WTC11 (cell line): ENCODE measurements around the gene CHRNA4. TPM values are rescaled to one million over a fixed set of nuclear protein-coding genes. Genes with fewer than 3 reads are reported as not detected.

Source experiments
- ATAC-seq: fragments of 200-7000 bp; cut with Tn5 transposase; 2 replicates; pipeline ENCODE4 v1.10.0; 2021; ENCODE audit warnings: mild to moderate bottlenecking, moderate library complexity
- CTCF ChIA-PET: fragments of 300-600 bp; sonication (Branson Sonifier 250); formaldehyde crosslinking; loops from one replicate; lab custom pipeline; 2021; ENCODE audit warnings: antibody characterized with exemption; lab: Charles Lee
- POLR2A ChIA-PET: fragments of 350-600 bp; sonication (Branson Sonifier 250); formaldehyde crosslinking; loops from one replicate; lab custom pipeline; 2021; ENCODE audit warnings: antibody characterized with exemption; lab: Charles Lee
- DNase-seq: peaks from one replicate; pipeline ENCODE4 v3.0.0; 2021; ENCODE audit warnings: low spot score
- H3K27ac Mint-ChIP-seq: 2 replicates; pipeline ENCODE4 v1.8.0; 2021; ENCODE audit warnings: mixed read lengths
- H3K27me3 Mint-ChIP-seq: 2 replicates; pipeline ENCODE4 v1.8.0; 2021; ENCODE audit warnings: low read depth, mild to moderate bottlenecking, moderate library complexity, mixed read lengths
- H3K36me3 Mint-ChIP-seq: 2 replicates; pipeline ENCODE4 v1.8.0; 2021; ENCODE audit warnings: mixed read lengths
- H3K4me1 Mint-ChIP-seq: 2 replicates; pipeline ENCODE4 v1.8.0; 2022; ENCODE audit warnings: mixed read lengths
- H3K4me3 Mint-ChIP-seq: 2 replicates; pipeline ENCODE4 v1.8.0; 2021; ENCODE audit warnings: mild to moderate bottlenecking, moderate library complexity, mixed read lengths
- H3K9me3 Mint-ChIP-seq: 2 replicates; pipeline ENCODE4 v1.8.0; 2021; ENCODE audit warnings: mixed read lengths
- ATF2 ChIP-seq: sonication (generic); formaldehyde crosslinking; IDR thresholded peaks from 2 replicates; pipeline ENCODE4 v1.8.1; 2022; ENCODE audit warnings: low read depth, missing genetic modification reagents, borderline replicate concordance
- ELF4 ChIP-seq: sonication (generic); formaldehyde crosslinking; IDR thresholded peaks from 2 replicates; pipeline ENCODE4 v1.8.1; 2022; ENCODE audit warnings: low read depth, mild to moderate bottlenecking, moderate library complexity, missing genetic modification reagents
- EMX1 ChIP-seq: fragments of 250-450 bp; sonication (Bioruptor Pico); IDR thresholded peaks from 2 replicates; pipeline ENCODE4 v1.8.0; 2021; ENCODE audit warnings: mild to moderate bottlenecking
- FOXJ3 ChIP-seq: sonication (generic); formaldehyde crosslinking; IDR thresholded peaks from 2 replicates; pipeline ENCODE4 v1.9.0; 2021; ENCODE audit warnings: missing genetic modification reagents, mild to moderate bottlenecking, borderline replicate concordance
- JAZF1 ChIP-seq: fragments of 250-450 bp; sonication (Bioruptor Pico); IDR thresholded peaks from 2 replicates; pipeline ENCODE4 v1.9.0; 2021; ENCODE audit warnings: moderate library complexity, mild to moderate bottlenecking, inconsistent platforms
- KAT7 ChIP-seq: sonication (generic); formaldehyde crosslinking; IDR thresholded peaks from 2 replicates; pipeline ENCODE4 v1.8.1; 2023; ENCODE audit warnings: missing genetic modification reagents, mild to moderate bottlenecking, borderline replicate concordance
- NFATC4 ChIP-seq: fragments of 250-450 bp; sonication (Bioruptor Pico); IDR thresholded peaks from 2 replicates; pipeline ENCODE4 v1.9.0; 2021; ENCODE audit warnings: mild to moderate bottlenecking
- NFYB ChIP-seq: sonication (generic); formaldehyde crosslinking; conservative IDR thresholded peaks from 2 replicates; pipeline ENCODE4 v1.8.0; 2022; ENCODE audit warnings: low read depth, missing genetic modification reagents
- OVOL2 ChIP-seq: fragments of 250-450 bp; sonication (Bioruptor Pico); IDR thresholded peaks from 2 replicates; pipeline ENCODE4 v1.9.0; 2021; ENCODE audit warnings: mild to moderate bottlenecking, borderline replicate concordance
- PREB ChIP-seq: sonication (generic); formaldehyde crosslinking; IDR thresholded peaks from 2 replicates; pipeline ENCODE4 v1.8.1; 2022; ENCODE audit warnings: mild to moderate bottlenecking, missing genetic modification reagents, moderate library complexity, borderline replicate concordance
- TCF7 ChIP-seq: sonication (generic); formaldehyde crosslinking; IDR thresholded peaks from 2 replicates; pipeline ENCODE4 v1.8.0; 2022; ENCODE audit warnings: mild to moderate bottlenecking, low read depth, missing genetic modification reagents, moderate library complexity
- TP53 ChIP-seq: sonication (generic); formaldehyde crosslinking; IDR thresholded peaks from 2 replicates; pipeline ENCODE4 v1.8.1; 2023; ENCODE audit warnings: mild to moderate bottlenecking, missing genetic modification reagents
- ZBTB21 ChIP-seq: sonication (generic); formaldehyde crosslinking; IDR thresholded peaks from 2 replicates; pipeline ENCODE4 v1.8.1; 2023; ENCODE audit warnings: mild to moderate bottlenecking, missing genetic modification reagents, borderline replicate concordance
- ZNF396 ChIP-seq: fragments of 250-450 bp; sonication (Bioruptor Pico); IDR thresholded peaks from 2 replicates; pipeline ENCODE4 v1.8.0; 2021; ENCODE audit warnings: mild to moderate bottlenecking, moderate library complexity, borderline replicate concordance
- ZNF532 ChIP-seq: fragments of 250-450 bp; sonication (Bioruptor Pico); IDR thresholded peaks from 2 replicates; pipeline ENCODE4 v1.9.0; 2021; ENCODE audit warnings: mild to moderate bottlenecking, borderline replicate concordance
- total RNA-seq: library from RNA; stranded (reverse); gene quantifications from 3 replicates; pipeline ENCODE4 v1.2.3, GENCODE V29; 2021
- TF ChIP-seq, protein P1 (sequence below): sonication (generic); formaldehyde crosslinking; IDR thresholded peaks from 2 replicates; pipeline ENCODE4 v1.8.1; 2023; ENCODE audit warnings: mild to moderate bottlenecking, missing genetic modification reagents, moderate library complexity
- TF ChIP-seq, protein P2 (sequence below): sonication (generic); formaldehyde crosslinking; IDR thresholded peaks from 2 replicates; pipeline ENCODE4 v1.8.0; 2022; ENCODE audit warnings: mild to moderate bottlenecking, missing genetic modification reagents
- TF ChIP-seq, protein P3 (sequence below): sonication (generic); formaldehyde crosslinking; IDR thresholded peaks from 2 replicates; pipeline ENCODE4 v1.8.0; 2022; ENCODE audit warnings: missing genetic modification reagents

Gene CHRNA4
- total RNA-seq, 1 experiment from 2014 or later, result 2.5 TPM

GRCh38 chr20:63366390-63367365 is 5.5 kb upstream of the CHRNA4 start:
- Mint-ChIP-seq H3K4me1 (peaks cover 18% of the 10 kb centered on the region), H3K27ac (no peak overlapping the region; the same call in 1 of the 2 replicates), H3K9me3 (no peaks in the 10 kb centered on the region), H3K27me3 (peaks cover 9% of the 10 kb centered on the region), H3K36me3 (no peaks in the 10 kb centered on the region), H3K4me3 (no peak overlapping the region)
- ATAC-seq (no peak), DNase-seq (no peak)
- TF ChIP-seq NFATC4 (CRISPR knock-in tag) (no peak), ZNF396 (CRISPR knock-in tag) (no peak), FOXJ3 (CRISPR knock-in tag) (no peak), TCF7 (CRISPR knock-in tag) (no peak), ZNF532 (CRISPR knock-in tag) (no peak), TP53 (CRISPR knock-in tag) (no peak), NFYB (CRISPR knock-in tag) (no peak), ZBTB21 (CRISPR knock-in tag) (no peak), ELF4 (CRISPR knock-in tag) (no peak), OVOL2 (CRISPR knock-in tag) (no peak), KAT7 (CRISPR knock-in tag) (no peak), EMX1 (CRISPR knock-in tag) (no peak), JAZF1 (CRISPR knock-in tag) (no peak), ATF2 (CRISPR knock-in tag) (no peak), PREB (CRISPR knock-in tag) (no peak)
- TF ChIP-seq, protein P1, sequence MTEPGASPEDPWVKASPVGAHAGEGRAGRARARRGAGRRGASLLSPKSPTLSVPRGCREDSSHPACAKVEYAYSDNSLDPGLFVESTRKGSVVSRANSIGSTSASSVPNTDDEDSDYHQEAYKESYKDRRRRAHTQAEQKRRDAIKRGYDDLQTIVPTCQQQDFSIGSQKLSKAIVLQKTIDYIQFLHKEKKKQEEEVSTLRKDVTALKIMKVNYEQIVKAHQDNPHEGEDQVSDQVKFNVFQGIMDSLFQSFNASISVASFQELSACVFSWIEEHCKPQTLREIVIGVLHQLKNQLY (CRISPR knock-in tag), result no peak
- TF ChIP-seq, protein P2, sequence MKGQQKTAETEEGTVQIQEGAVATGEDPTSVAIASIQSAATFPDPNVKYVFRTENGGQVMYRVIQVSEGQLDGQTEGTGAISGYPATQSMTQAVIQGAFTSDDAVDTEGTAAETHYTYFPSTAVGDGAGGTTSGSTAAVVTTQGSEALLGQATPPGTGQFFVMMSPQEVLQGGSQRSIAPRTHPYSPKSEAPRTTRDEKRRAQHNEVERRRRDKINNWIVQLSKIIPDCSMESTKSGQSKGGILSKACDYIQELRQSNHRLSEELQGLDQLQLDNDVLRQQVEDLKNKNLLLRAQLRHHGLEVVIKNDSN (CRISPR knock-in tag), result no peak
- TF ChIP-seq, protein P3, sequence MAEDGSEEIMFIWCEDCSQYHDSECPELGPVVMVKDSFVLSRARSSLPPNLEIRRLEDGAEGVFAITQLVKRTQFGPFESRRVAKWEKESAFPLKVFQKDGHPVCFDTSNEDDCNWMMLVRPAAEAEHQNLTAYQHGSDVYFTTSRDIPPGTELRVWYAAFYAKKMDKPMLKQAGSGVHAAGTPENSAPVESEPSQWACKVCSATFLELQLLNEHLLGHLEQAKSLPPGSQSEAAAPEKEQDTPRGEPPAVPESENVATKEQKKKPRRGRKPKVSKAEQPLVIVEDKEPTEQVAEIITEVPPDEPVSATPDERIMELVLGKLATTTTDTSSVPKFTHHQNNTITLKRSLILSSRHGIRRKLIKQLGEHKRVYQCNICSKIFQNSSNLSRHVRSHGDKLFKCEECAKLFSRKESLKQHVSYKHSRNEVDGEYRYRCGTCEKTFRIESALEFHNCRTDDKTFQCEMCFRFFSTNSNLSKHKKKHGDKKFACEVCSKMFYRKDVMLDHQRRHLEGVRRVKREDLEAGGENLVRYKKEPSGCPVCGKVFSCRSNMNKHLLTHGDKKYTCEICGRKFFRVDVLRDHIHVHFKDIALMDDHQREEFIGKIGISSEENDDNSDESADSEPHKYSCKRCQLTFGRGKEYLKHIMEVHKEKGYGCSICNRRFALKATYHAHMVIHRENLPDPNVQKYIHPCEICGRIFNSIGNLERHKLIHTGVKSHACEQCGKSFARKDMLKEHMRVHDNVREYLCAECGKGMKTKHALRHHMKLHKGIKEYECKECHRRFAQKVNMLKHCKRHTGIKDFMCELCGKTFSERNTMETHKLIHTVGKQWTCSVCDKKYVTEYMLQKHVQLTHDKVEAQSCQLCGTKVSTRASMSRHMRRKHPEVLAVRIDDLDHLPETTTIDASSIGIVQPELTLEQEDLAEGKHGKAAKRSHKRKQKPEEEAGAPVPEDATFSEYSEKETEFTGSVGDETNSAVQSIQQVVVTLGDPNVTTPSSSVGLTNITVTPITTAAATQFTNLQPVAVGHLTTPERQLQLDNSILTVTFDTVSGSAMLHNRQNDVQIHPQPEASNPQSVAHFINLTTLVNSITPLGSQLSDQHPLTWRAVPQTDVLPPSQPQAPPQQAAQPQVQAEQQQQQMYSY (CRISPR knock-in tag), result no peak
- CTCF ChIA-PET, result interaction anchor here (0.7 to 2.6 kb wide), 5 partner anchors 11 to 57 kb away, joined by 3 to 21 read pairs (median 8); no protein-coding TSS in a partner anchor
- POLR2A ChIA-PET, result no interaction called here
